ENCODE data around the gene NAA11. TPM values are rescaled to one million over a fixed set of nuclear protein-coding genes. Genes with fewer than 3 reads are reported as not detected.

Gene NAA11
- total and polyA plus RNA-seq, 2 experiments from 2014 or later, result not detected

DNA sequence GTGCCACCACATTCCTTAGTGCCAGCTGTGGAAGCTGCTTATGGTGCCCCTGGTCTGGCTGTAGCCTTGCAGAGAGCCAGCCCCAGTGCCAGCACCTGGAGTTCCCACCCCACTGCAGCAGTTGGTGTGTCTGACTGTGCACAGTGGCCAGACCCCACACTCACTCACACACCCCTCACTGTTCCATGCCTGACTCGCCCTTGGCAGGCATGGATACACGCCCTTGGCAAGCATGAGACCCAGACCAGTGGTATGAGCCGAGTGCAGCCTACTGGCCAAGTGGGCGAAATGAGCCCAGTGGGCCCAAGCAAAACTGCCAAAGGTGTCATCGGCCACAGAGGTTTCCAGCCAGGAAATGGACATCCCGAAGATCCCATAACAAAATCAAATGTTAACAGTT, 27.4 kb downstream of the NAA11 start:
- TF ChIP-seq, protein P1, sequence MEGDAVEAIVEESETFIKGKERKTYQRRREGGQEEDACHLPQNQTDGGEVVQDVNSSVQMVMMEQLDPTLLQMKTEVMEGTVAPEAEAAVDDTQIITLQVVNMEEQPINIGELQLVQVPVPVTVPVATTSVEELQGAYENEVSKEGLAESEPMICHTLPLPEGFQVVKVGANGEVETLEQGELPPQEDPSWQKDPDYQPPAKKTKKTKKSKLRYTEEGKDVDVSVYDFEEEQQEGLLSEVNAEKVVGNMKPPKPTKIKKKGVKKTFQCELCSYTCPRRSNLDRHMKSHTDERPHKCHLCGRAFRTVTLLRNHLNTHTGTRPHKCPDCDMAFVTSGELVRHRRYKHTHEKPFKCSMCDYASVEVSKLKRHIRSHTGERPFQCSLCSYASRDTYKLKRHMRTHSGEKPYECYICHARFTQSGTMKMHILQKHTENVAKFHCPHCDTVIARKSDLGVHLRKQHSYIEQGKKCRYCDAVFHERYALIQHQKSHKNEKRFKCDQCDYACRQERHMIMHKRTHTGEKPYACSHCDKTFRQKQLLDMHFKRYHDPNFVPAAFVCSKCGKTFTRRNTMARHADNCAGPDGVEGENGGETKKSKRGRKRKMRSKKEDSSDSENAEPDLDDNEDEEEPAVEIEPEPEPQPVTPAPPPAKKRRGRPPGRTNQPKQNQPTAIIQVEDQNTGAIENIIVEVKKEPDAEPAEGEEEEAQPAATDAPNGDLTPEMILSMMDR (IDR thresholded peaks at IDR 0.05; ENCODE audit: low read depth, low read length), result no peak
- H3K9me3 ChIP-seq (ENCODE audit: low read depth), result no peaks in the 10 kb centered on the region
- H3K27me3 ChIP-seq, result no peaks in the 10 kb centered on the region
- H3K4me1 ChIP-seq (ENCODE audit: low read depth), result no peaks in the 10 kb centered on the region
- H3K36me3 ChIP-seq, result no peaks in the 10 kb centered on the region
- DNase-seq (ENCODE audit: low read depth in 1 of 2, low spot score in 1 of 2), result no peak
- no peak overlapping the region for H3K4me3 ChIP-seq
- no peak overlapping the region for H3K27ac ChIP-seq

DNA sequence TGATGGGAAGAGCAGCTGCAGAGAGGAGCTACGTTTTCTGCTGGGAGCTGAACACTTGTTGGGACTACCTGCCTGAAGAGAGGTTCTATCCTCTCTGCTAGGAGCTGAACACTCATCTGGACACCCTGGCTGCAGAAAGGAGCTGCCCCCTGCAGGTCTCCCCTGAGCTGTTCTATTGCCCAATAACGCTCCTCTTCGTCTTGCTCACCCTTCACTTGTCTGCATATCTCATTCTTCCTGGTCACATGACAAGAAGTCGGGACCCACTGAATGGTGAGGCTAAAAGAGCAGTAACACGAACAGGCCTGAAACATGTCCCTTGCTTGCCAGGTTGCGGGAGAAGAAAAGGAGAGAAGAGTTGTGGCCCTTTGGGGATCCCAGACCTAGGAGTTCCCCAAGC, 27.8 kb downstream of the NAA11 start:
- H3K27me3 ChIP-seq, result no peaks in the 10 kb centered on the region
- H3K4me1 ChIP-seq (ENCODE audit: low read depth), result no peaks in the 10 kb centered on the region
- H3K9me3 ChIP-seq (ENCODE audit: low read depth), result no peaks in the 10 kb centered on the region
- H3K27ac ChIP-seq, result no peak overlapping the region
- TF ChIP-seq, protein P1 (IDR thresholded peaks at IDR 0.05; ENCODE audit: low read depth, low read length), result no peak
- no peak overlapping the region for H3K4me3 ChIP-seq
- DNase-seq (ENCODE audit: low read depth in 1 of 2, low spot score in 1 of 2), result no peak
- H3K36me3 ChIP-seq, result no peaks in the 10 kb centered on the region

DNA sequence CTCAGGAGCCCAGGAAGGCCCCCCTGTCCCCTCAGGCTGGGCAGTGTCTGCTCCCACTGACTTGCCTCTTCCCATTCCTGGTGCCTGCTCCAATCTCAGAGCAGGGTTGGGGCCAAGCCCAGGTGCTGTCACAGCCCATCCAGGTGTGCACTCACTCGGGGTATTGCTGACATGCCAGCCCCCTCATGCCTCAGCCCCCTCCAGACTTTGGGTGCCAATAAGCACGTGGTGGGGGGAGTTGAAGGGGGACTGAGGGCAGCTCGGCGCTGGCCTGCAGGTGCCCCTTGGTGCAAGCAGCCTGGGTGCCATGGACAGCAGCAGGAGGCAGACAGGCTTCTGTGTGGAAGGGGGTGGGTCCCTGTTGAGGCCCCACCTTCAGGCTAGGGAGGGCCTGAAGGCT, 28.4 kb downstream of the NAA11 start:
- TF ChIP-seq, protein P1 (IDR thresholded peaks at IDR 0.05; ENCODE audit: low read depth, low read length), result no peak
- H3K36me3 ChIP-seq, result no peaks in the 10 kb centered on the region
- no peaks in the 10 kb centered on the region for H3K4me1 ChIP-seq (ENCODE audit: low read depth)
- DNase-seq (ENCODE audit: low read depth in 1 of 2, low spot score in 1 of 2), result no peak
- H3K9me3 ChIP-seq (ENCODE audit: low read depth), result no peaks in the 10 kb centered on the region
- no peak overlapping the region for H3K4me3 ChIP-seq
- H3K27me3 ChIP-seq, result no peaks in the 10 kb centered on the region
- no peak overlapping the region for H3K27ac ChIP-seq

DNA sequence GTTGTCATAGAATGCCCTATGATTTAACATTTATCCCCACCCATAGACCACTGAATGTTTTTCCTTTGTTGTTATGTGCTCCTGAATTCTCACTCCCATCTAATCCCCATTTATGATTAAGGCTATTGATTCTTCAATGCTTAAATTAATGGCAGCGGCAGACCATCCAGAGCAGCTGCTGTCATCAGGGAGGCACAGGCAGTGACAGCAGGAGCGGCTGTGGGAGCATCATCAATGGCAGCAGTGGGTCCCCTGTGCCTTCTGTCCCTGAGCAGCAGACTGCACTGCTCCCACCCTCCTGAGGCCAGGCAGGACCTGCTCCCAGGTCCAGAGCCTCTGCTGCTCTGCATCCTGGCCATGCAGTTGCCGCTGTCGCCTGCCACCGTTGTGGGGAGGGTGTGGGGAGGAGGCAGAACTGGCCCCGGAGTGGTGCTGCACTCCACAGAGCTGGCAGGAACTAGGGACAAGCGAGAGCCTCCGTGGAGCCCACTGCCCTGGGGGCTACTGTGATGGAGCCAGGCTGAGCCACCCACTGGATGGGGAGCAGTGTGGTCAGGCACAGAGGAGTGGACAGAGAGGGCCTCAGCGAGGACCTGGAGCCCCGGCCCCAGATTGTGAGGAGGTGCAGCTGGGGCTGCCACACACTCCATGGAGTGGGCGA, 29.0 kb downstream of the NAA11 start:
- TF ChIP-seq, protein P1 (IDR thresholded peaks at IDR 0.05; ENCODE audit: low read depth, low read length), result no peak
- Histone ChIP-seq H3K27ac (no peak overlapping the region), H3K4me1 (ENCODE audit: low read depth) (no peaks in the 10 kb centered on the region), H3K36me3 (no peaks in the 10 kb centered on the region), H3K27me3 (no peaks in the 10 kb centered on the region), H3K9me3 (ENCODE audit: low read depth) (no peaks in the 10 kb centered on the region), H3K4me3 (no peak overlapping the region)
- no peak for DNase-seq (ENCODE audit: low read depth in 1 of 2, low spot score in 1 of 2)

DNA sequence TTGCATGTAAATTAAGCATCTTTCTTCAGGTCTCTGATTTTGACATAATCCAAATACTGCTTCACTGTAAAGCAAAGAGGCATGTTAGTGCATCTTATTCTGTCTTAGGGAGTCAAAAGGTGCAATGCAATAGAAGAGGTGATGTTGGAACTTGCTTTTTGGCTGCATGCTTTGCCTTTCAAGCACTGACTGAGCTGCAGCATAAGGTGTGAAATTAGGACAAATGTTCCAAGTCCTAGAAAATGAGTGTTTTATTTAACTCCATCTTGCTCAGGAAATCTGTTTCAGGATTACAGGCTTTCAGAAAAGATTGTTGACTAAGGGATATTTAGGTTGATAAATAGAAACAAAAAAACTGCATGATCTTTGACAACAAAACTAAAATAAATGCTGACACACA, 30.8 kb downstream of the NAA11 start:
- no peak overlapping the region for H3K27ac ChIP-seq
- no peaks in the 10 kb centered on the region for H3K27me3 ChIP-seq
- H3K4me1 ChIP-seq (ENCODE audit: low read depth), result no peaks in the 10 kb centered on the region
- no peaks in the 10 kb centered on the region for H3K36me3 ChIP-seq
- no peaks in the 10 kb centered on the region for H3K9me3 ChIP-seq (ENCODE audit: low read depth)
- no peak overlapping the region for H3K4me3 ChIP-seq
- TF ChIP-seq, protein P1 (IDR thresholded peaks at IDR 0.05; ENCODE audit: low read depth, low read length), result no peak
- no peak for DNase-seq (ENCODE audit: low read depth in 1 of 2, low spot score in 1 of 2)

Measured in cardiac muscle cell (in vitro differentiated cells and primary cell).